Parathyroid adenoma (tissue), 2 donors: ENCODE data around the gene AP3M1.

Experiments
- H2AFZ ChIP-seq: fragments of 300-600 bp; sonication (generic); one replicate; pipeline ENCODE4 v1.7.0; 2017; ENCODE audit warnings: antibody characterized with exemption, mild to moderate bottlenecking
- H3K27ac ChIP-seq: fragments of 300-600 bp; sonication (generic); one replicate; pipeline ENCODE4 v1.7.0; 2017
- H3K27me3 ChIP-seq: fragments of 300-600 bp; sonication (generic); one replicate; pipeline ENCODE4 v1.7.0; 2017; ENCODE audit warnings: low read length; ENCODE audit not compliant: control insufficient read depth, insufficient read depth
- H3K36me3 ChIP-seq: fragments of 300-600 bp; sonication (generic); one replicate; pipeline ENCODE4 v1.7.0; 2017; ENCODE audit warnings: low read length; ENCODE audit not compliant: control insufficient read depth, insufficient read depth
- H3K4me1 ChIP-seq: fragments of 300-600 bp; sonication (generic); one replicate; pipeline ENCODE4 v1.7.0; 2017; ENCODE audit warnings: control low read depth
- H3K4me2 ChIP-seq: fragments of 300-600 bp; sonication (generic); one replicate; pipeline ENCODE4 v1.7.0; 2017; ENCODE audit warnings: low read length
- H3K4me3 ChIP-seq: fragments of 300-600 bp; sonication (generic); one replicate; pipeline ENCODE4 v1.7.0; 2017; ENCODE audit warnings: low read depth, low read length
- H3K79me2 ChIP-seq: fragments of 300-600 bp; sonication (generic); one replicate; pipeline ENCODE4 v1.7.0; 2017; ENCODE audit warnings: control low read depth
- H3K9ac ChIP-seq: fragments of 300-600 bp; sonication (generic); one replicate; pipeline ENCODE4 v1.7.0; 2017; ENCODE audit warnings: mild to moderate bottlenecking
- H3K9me3 ChIP-seq: fragments of 300-600 bp; sonication (generic); one replicate; pipeline ENCODE4 v1.7.0; 2017; ENCODE audit warnings: low read length; ENCODE audit not compliant: control insufficient read depth
- CTCF ChIP-seq: fragments of 300-600 bp; sonication (generic); IDR thresholded peaks from one replicate; pipeline ENCODE4 v1.7.0; 2017; ENCODE audit warnings: antibody characterized with exemption, mild to moderate bottlenecking
- donor health status: primary hyperparathyroidism.

AP3M1 gene

GRCh38 chr10:74094231-74094630, 56.4 kb downstream of the AP3M1 start:
- no peak overlapping the region for H2AFZ ChIP-seq
- no peaks in the 10 kb centered on the region for H3K36me3 ChIP-seq
- no peaks in the 10 kb centered on the region for H3K9me3 ChIP-seq
- H3K4me2 ChIP-seq = no peak overlapping the region
- H3K27me3 ChIP-seq = no peaks in the 10 kb centered on the region
- no peak overlapping the region for H3K27ac ChIP-seq
- TF ChIP-seq CTCF = no peak
- H3K4me1 ChIP-seq = peaks cover 14% of the 10 kb centered on the region
- H3K79me2 ChIP-seq = no peaks in the 10 kb centered on the region
- H3K9ac ChIP-seq = no peak overlapping the region
- no peak overlapping the region for H3K4me3 ChIP-seq

- no peak overlapping the region for H3K4me2 ChIP-seq
- H3K4me1 ChIP-seq = peaks cover 14% of the 10 kb centered on the region
- no peak overlapping the region for H3K4me3 ChIP-seq
- no peaks in the 10 kb centered on the region for H3K36me3 ChIP-seq
- no peak overlapping the region for H2AFZ ChIP-seq
- H3K9ac ChIP-seq = no peak overlapping the region
- no peaks in the 10 kb centered on the region for H3K9me3 ChIP-seq
- H3K27me3 ChIP-seq = no peaks in the 10 kb centered on the region
- no peaks in the 10 kb centered on the region for H3K79me2 ChIP-seq
- H3K27ac ChIP-seq = no peak overlapping the region
- no peak for TF ChIP-seq CTCF
Observed at GRCh38 chr10:74093530-74094164, 57.0 kb downstream of the AP3M1 start.

GRCh38 chr10:74092372-74092771, 58.3 kb downstream of the AP3M1 start:
- TF ChIP-seq CTCF = no peak
- H3K4me3 ChIP-seq = no peak overlapping the region
- H2AFZ ChIP-seq = no peak overlapping the region
- no peaks in the 10 kb centered on the region for H3K9me3 ChIP-seq
- H3K4me2 ChIP-seq = no peak overlapping the region
- no peak overlapping the region for H3K9ac ChIP-seq
- no peaks in the 10 kb centered on the region for H3K36me3 ChIP-seq
- no peak overlapping the region for H3K27ac ChIP-seq
- peaks cover 12% of the 10 kb centered on the region for H3K4me1 ChIP-seq
- no peaks in the 10 kb centered on the region for H3K27me3 ChIP-seq
- no peaks in the 10 kb centered on the region for H3K79me2 ChIP-seq

GRCh38 chr10:74088722-74089121, 61.9 kb downstream of the AP3M1 start:
- Histone ChIP-seq H3K79me2 (no peaks in the 10 kb centered on the region), H3K36me3 (no peaks in the 10 kb centered on the region)

More at GRCh38 chr10:74088722-74089121, 61.9 kb downstream of the AP3M1 start:
- Histone ChIP-seq H2AFZ (no peak overlapping the region), H3K27ac (no peak overlapping the region), H3K9ac (no peak overlapping the region), H3K4me1 (no peaks in the 10 kb centered on the region), H3K9me3 (no peaks in the 10 kb centered on the region), H3K4me3 (no peak overlapping the region), H3K4me2 (no peak overlapping the region), H3K27me3 (no peaks in the 10 kb centered on the region)
- no peak for TF ChIP-seq CTCF
